ENCODE results near the gene SMARCB1. TPM values are rescaled to one million over a fixed set of nuclear protein-coding genes. Genes with fewer than 3 reads are reported as not detected.

Gene SMARCB1
- total RNA-seq, 1 experiment from 2014 or later = 136 TPM

DNA sequence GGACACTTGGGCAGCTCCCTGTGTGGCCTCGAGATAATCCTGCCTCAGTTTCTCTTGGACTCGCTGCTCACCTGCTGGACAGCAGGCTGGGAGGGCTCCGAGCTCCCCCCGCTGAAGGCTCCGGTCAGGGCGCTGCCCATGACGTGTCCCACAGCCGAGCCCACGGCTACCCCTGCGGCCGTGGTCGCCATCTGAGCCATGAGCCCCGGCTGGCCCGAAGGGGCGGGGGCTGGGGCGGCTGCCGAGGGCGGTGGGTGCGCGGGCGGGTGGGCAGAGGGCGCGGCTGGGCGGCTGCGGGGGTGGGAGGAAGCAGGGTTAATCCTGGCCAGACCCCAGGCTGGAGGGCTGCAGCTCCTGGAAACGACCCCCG is 19.5 kb upstream of the SMARCB1 start:
- no peak overlapping the region for H2BK12ac ChIP-seq (ENCODE audit: insufficient read length, low read depth, low read length)
- no peak overlapping the region for H3K4ac ChIP-seq (ENCODE audit: low read depth, low read length)
- no peak overlapping the region for H3K27ac ChIP-seq (ENCODE audit: insufficient read length, low read depth, low read length)
- no peak overlapping the region for H2AK5ac ChIP-seq (ENCODE audit: insufficient read length, low read length)
- no peak overlapping the region for H4K8ac ChIP-seq (replicated peaks; ENCODE audit: insufficient read length, low read depth, low read length)
- Mint-ChIP-seq H3K27ac (no peak overlapping the region), H3K4me3 (peak overlapping the region; percentile 74 to 91), H3K27me3 (ENCODE audit: low read depth) (peaks cover 43% of the 10 kb centered on the region), H3K4me1 (peaks cover 22 to 42% of the 10 kb centered on the region in 2 experiments), H3K36me3 (ENCODE audit: insufficient read depth in 1 of 3, low read depth in 3 of 3) (peaks cover 5 to 10% (median 7%) of the 10 kb centered on the region in 3 experiments; a peak in 4 of 7 replicates), H3K9me3 (no peaks in the 10 kb centered on the region)
- WGBS (ENCODE audit: extremely low coverage, insufficient read length, low lambda C conversion rate) = no CpG with 5 or more reads among the region's 27 CpGs
- no peak overlapping the region for H2BK15ac ChIP-seq (ENCODE audit: low read depth, low read length)
- no peak overlapping the region for H3K56ac ChIP-seq (ENCODE audit: insufficient read length, low read depth, low read length)
- H3K79me2 ChIP-seq (ENCODE audit: insufficient read depth, low read length) = no peaks in the 10 kb centered on the region
- H3K9me3 ChIP-seq (ENCODE audit: control insufficient read depth, low read depth, low read length) = no peaks in the 10 kb centered on the region
- no peak overlapping the region for H3K9ac ChIP-seq (ENCODE audit: extremely low read depth, insufficient read length, low read length)
- H2AFZ ChIP-seq (ENCODE audit: low read length) = no peak overlapping the region
- no peaks in the 10 kb centered on the region for H3K79me1 ChIP-seq (ENCODE audit: insufficient read depth, low read depth, low read length, poor library complexity, severe bottlenecking)
- no peaks in the 10 kb centered on the region for H4K20me1 ChIP-seq (ENCODE audit: control insufficient read depth, insufficient read depth, insufficient read length)
- no peak overlapping the region for H3T11ph ChIP-seq (ENCODE audit: low read length)
- H3K4me2 ChIP-seq (ENCODE audit: insufficient read depth, insufficient read length, low read length) = peak overlapping the region; percentile 39
- DNase-seq = no peak
- peaks cover 6% of the 10 kb centered on the region; the same call in 1 of the 2 replicates for H3K27me3 ChIP-seq (ENCODE audit: insufficient read depth, low read length)
- no peak overlapping the region for H2BK5ac ChIP-seq (ENCODE audit: insufficient read length, low read length)
- H3K18ac ChIP-seq (ENCODE audit: insufficient read length, low read depth, low read length) = no peak overlapping the region
- no peak overlapping the region for H3K23ac ChIP-seq (ENCODE audit: insufficient read length, low read depth, low read length)
- 0 out of 2 replicates have a peak overlapping the region, but pooled peaks have one; percentile 5 for H3K14ac ChIP-seq (ENCODE audit: insufficient read depth, low read length)
- no peak overlapping the region for H4K91ac ChIP-seq (ENCODE audit: insufficient read length, low read depth, low read length)
- H3K23me2 ChIP-seq (ENCODE audit: insufficient read length, low read depth, low read length, poor library complexity, severe bottlenecking) = peaks cover 7% of the 10 kb centered on the region
- H3K4me1 ChIP-seq (ENCODE audit: insufficient read depth, low read length) = peaks cover 4% of the 10 kb centered on the region; the same call in 1 of the 2 replicates
- H4K5ac ChIP-seq (ENCODE audit: insufficient read length, low read depth, low read length) = no peak overlapping the region
- no peak overlapping the region for H2BK20ac ChIP-seq (ENCODE audit: low read depth, low read length, poor library complexity, severe bottlenecking)
- H2BK120ac ChIP-seq (ENCODE audit: low read depth, low read length, poor library complexity, severe bottlenecking) = no peak overlapping the region
- TF ChIP-seq, protein P1, sequence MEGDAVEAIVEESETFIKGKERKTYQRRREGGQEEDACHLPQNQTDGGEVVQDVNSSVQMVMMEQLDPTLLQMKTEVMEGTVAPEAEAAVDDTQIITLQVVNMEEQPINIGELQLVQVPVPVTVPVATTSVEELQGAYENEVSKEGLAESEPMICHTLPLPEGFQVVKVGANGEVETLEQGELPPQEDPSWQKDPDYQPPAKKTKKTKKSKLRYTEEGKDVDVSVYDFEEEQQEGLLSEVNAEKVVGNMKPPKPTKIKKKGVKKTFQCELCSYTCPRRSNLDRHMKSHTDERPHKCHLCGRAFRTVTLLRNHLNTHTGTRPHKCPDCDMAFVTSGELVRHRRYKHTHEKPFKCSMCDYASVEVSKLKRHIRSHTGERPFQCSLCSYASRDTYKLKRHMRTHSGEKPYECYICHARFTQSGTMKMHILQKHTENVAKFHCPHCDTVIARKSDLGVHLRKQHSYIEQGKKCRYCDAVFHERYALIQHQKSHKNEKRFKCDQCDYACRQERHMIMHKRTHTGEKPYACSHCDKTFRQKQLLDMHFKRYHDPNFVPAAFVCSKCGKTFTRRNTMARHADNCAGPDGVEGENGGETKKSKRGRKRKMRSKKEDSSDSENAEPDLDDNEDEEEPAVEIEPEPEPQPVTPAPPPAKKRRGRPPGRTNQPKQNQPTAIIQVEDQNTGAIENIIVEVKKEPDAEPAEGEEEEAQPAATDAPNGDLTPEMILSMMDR (conservative IDR thresholded peaks at IDR 0.05) = no peak
